Measurements from ENCODE around the gene PLA2G2D. TPM values are rescaled to one million over a fixed set of nuclear protein-coding genes. Genes with fewer than 3 reads are reported as not detected.

The PLA2G2D gene, protein sequence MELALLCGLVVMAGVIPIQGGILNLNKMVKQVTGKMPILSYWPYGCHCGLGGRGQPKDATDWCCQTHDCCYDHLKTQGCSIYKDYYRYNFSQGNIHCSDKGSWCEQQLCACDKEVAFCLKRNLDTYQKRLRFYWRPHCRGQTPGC
- not detected in 2 replicates for total RNA-seq

DNA sequence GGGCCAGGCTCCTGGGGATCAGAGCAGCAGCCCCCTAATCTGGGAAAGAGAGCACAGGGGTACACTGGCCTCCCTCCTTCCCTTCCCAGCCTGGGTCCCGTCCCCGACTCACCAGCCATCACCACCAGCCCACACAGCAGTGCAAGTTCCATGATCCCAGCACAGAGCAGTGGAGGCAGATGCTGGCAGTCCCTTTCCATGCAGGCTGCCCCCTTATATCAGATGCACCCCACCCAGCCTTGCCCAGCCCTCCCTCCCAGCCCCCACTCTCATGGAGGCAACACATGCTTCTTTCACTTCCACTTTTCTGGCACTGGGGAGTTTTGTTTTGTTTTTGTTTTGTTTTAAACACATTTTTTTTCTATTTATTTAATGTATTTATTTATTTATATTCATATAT is at the start of gene PLA2G2D:
PLA2G2D (minus strand) TSS at position 190 of the 400 bp plus-strand sequence; CDS start at position 152, 38 bp downstream.
- intact Hi-C loops (cut with micrococcal nuclease): no loop called here

DNA sequence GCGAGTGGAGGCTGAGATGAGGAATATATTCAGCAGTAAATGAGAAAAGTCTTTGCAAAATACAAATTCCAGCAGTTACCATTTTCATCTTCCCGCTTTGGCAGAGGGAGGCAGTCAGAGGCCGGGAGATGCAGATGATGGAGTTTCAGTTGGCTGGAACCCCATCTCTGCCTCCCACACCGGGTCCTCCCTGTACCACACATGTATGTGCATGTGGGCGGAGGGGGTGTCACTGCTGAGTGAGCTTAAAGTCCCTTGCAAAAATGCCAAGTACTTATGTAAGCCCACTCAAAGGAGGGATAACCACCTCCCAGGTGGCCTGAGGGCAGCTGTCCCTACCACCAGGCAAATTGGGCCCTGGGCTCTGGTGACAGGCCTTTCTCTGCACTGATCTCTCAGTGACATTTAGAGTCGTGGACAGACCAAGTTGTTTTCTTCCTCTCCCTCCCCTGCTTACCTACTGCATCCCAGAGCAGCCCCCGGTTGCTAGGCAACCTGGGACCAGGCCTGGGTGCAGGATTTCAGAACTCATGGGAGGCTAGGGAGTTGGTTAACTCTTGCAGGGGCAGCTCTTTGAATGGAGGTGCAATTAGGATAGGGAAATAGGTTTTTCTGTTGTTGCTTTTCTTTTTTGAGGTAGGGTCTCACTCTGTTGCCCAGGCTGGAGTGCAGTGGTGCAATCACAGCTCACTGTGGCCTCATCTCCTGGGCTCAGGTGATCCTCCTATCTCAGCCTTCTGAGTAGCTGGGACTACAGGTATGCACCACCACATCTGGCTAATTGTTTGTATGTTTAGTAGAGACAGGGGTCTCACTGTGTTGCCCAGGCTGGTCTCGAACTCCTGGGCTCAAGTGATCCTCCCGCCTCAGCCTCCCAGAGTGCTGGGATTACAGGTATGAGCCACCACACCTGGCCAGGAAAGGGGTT is 49.5 kb upstream of the PLA2G2D start:
- intact Hi-C loops (cut with micrococcal nuclease): no loop called here

DNA sequence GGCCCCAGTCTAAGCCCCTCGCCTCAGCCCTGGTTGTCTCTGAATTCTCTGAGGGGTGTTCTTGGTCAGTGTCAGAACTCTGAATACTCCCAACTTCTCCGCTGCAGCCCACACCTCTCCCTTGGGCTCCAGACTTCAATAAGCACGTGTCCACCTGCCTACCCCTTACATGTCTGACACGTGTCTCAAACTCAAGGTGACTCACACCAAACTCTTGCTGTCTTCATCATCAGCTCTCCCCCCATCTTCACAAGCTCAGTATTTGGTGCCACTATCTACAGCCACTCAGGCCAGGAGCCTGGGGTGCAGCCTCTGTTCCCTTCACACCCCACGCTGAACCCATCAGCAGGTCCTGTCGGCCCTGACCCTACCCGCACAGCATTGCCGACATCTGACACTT is 47.8 kb upstream of the PLA2G2D start:
- intact Hi-C loops (cut with micrococcal nuclease): no loop called here

DNA sequence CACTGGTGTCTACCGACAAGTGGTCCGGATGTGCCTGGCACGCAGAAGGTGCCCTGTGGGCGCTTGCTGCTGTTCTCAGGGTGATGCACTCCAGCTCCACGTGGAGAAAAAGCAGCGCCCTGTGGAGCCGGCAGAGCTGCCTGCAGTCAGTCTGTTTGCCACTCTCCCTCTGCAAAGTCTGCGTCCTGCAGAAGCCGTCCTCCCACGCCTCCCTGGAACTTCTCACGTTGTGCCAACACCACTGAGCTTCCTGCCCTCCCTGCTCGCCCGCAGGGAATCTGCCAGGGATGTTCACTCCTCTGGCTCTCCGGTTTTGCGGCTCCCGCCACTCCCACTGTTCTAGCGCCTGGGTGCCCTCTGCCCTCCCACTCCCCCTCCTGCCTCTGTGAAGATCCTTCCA is 46.7 kb upstream of the PLA2G2D start:
- intact Hi-C loops (cut with micrococcal nuclease): no loop called here

DNA sequence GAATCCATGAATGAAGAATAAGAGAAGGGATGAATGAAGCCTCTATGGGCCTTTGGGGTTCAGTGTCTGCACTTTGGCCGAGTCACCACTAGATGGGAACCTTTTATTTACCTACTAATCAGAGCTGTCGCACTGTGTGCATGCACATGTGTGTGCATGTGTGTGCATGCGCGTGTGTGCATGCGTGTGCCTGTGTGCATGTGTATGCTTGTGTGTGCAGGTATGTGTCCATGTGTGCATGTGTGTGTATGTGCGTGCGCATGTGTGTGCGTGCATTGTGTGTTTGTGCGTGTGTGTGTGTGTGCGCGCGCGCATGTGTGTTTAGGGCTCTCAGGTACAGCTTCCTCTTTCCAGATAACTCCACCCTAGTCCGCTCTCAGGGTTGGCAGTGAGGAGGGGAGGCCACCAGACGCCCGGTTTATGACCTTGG is 46.2 kb upstream of the PLA2G2D start:
- intact Hi-C loops (cut with micrococcal nuclease): loop anchor here (1.0 kb wide), 2 partner anchors 30 to 328 kb away; no protein-coding TSS in a partner anchor

DNA sequence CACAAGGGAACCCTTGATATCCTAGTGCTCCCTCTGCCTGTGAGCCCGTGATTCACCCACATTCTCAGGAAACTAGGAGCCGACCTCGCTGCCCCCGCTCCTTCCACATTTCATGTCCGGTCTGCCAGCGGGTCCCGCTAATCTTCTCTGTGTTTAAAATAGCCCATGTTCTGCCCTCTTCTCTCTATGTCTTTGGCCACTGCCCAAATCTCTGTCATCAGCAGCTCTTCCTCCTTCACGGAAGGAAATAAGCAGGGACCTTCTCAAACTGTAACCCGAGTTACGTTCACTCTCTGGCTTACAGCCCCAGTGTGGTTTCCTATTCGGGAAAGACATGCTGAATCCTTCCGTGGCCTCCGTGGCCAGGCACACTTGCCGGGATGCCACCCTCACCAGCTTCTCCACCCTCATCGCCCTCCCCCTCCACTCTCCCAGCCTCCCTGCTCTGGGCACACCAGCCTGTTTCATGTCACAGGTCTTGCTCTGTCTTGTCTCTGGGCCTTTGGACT is 45.4 kb upstream of the PLA2G2D start:
- intact Hi-C loops (cut with micrococcal nuclease): loop anchor here (1.0 kb wide), 2 partner anchors 31 to 329 kb away; no protein-coding TSS in a partner anchor

DNA sequence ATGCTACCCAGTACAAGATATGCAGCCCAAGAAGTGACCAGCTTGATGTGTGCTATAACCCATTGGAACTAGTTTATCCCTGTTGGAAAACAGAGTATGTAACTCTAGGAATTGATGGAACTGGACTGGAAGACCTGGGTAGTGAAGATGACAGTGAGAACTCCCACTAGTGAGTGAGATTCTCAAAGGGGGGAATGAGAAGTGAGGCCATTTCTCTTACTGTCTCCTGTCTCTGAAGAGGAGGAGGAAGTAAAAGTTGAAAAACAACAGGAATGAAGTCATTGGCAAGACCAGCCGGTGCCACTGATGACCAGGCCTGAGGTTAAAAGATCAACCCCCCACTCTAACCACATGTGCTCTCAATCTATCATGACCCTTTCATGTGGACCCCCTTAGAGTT is 40.7 kb upstream of the PLA2G2D start:
- intact Hi-C loops (cut with micrococcal nuclease): no loop called here

DNA sequence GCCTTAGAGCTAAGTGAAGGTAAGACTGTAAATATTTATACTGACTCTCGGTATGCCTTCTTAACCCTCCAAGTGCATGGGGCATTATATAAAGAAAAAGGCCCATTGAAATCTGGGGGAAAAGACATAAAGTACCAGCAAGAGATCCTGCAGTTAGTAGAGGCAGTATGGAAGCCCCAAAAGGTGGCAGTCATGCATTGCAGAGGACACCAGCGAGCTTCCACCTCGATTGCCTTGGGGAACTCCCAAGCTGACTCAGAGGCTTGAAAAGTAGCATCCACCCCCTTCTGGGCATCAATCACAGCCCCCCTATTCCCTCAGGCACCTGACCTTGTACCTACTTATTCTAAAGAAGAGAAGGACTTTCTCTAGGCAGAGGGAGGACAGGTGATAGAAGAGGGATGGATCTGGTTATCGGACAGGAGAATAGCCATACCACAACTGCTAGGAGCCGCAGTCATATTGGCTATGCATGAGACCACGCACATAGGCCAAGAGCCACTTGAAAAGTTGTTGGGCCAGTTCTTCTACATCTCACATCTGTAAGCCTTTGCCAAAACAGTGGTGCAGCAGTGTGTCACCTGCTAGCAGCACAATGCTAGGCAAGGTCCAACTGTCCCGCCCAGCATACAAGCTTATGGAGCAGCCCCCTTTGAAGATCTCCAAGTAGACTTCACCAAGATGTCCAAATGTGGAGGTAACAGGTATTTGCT is 39.2 kb upstream of the PLA2G2D start:
- intact Hi-C loops (cut with micrococcal nuclease): no loop called here

DNA sequence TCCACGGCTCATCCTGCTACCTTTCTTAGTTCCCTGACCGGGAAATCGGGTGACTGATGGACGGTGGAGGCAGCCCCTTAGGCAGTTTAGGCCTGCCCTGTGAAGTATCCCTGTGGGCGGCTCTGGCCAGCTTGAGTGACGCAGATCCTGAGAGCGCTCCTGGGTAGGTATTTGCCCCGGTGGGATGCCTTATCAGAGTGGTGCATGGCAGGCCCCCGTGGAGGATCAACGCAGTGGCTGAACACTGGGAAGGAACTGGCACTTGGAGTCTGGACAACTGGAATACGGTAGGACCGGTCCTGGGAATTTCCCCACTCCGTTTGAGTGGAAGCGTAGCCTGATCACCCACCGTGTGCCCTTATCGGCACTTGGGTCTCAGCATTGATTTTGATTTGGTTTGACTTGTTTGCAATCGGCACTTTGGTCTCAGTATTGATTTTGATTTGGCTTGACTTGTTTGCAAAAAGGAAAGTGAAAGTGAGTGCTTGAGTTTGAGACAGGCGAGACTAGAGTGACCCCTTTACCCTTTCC is 35.0 kb upstream of the PLA2G2D start:
- intact Hi-C loops (cut with micrococcal nuclease): loop anchor here (5.0 kb wide), 2 partner anchors 338 to 437 kb away; no protein-coding TSS in a partner anchor

DNA sequence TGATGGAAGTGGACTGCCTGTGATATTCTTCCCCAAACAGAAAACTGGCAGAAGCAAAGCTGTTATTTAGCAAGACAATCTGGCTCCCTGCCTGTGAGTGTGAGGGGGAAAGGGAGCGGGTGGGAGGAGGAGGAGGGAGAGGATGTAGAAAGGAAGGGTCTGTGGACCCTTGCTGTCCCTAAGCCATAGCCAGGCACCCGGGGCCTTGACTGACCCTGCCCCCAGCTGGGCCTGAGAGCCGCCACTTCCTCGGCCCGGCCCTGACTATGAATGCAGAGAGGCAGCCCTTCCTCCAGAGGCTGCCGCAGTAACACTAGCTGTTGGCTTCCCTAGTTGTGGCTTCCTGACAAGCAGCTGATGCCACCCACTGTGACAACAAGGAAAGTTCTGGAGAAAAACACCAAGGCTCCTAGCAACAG is 33.7 kb upstream of the PLA2G2D start:
- intact Hi-C loops (cut with micrococcal nuclease): loop anchor here (1.0 to 5.0 kb wide), 8 partner anchors 34 to 436 kb away; partner anchors contain the start of gene OTUD3

DNA sequence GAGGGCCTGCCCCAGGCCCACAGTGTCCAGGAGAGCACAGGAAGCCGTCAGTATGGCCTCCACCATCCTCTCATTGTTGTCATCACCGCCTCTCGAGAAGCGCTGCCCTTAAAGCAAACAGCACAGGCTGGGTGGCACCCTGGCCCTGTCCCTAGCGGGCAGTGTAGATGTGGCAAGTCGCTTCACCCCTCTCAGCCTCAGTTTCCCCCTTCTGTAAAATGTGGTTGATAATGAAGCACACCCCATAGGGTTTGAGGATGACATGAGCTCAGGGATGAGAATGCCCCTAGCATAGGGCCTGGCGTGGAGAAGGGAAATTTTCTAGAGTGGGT is 33.2 kb upstream of the PLA2G2D start:
- intact Hi-C loops (cut with micrococcal nuclease): loop anchor here (1.0 to 5.0 kb wide), 8 partner anchors 35 to 435 kb away; partner anchors contain the start of gene OTUD3

DNA sequence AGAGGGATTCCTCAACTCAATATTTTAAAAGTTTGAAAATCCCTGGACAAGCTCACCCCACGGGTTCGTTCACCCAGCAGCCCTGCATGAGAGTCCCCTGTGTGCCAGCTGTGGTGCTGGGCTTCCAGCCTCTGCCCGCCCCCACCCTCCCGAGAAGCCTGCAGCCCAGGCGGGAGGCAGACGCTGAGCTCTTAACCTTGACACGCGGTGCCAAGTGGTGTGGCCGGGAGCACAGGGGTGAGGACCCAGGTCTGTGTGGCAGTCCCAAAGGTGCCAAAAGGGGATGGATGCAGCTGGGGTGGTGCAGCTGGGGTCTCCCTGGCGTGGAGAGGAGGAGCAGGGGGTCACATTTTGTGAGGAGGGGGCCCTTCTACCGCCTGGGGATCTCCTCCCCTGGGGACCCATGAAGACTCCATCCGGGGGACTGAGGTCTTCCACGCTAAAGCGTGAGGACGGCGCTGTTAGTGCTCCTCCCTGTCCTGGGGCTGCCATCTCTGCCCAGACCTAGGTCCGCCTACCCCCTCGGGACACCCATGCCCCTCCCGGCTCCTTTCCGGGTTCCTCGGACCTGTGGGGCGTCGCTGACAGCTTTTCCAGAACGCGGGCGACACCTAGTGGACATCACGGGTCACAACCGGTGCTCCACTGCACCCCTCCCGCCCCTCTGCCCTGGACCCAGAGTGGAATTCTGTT is 32.7 kb upstream of the PLA2G2D start:
- intact Hi-C loops (cut with micrococcal nuclease): loop anchor here (1.0 to 5.0 kb wide), 8 partner anchors 35 to 435 kb away; partner anchors contain the start of gene OTUD3

DNA sequence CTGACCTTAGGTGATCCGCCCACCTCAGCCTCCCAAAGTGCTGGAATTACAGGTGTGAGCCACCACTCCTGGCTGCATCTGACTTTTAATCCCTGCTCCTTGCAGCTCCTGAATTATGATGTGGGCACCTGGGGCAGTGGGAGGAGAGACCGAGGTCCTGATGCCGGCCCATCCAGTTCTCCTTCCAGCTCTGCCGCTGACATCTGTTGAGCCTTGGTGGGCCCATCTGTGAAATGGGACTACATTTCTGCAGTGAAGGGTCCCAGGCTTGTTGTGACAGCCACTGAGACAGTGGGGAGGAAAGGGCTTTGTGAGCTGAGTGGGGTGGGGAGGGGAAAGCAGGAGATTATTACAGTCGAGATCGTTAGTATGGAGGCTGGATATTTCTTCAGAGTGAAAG is 31.6 kb upstream of the PLA2G2D start:
- intact Hi-C loops (cut with micrococcal nuclease): loop anchor here (5.0 kb wide), 2 partner anchors 341 to 434 kb away; no protein-coding TSS in a partner anchor

DNA sequence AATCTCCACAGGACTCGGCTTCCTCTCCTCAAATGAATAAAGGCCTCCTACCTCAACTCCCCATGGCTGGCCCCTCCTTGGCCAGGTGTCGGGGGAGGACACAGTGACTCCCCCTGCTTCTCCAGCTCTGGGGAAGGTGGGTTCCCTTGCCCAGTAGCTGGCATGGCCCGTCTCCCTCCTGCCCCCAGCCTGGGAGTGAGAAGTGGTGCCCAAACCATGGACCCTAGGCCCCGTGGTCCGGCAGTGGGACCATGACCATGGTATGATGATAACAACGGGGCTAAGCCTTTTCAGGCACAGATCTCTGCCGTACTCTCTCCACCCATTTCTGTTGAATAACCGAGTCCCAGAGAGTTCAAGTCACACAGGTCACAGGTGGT is 31.0 kb upstream of the PLA2G2D start:
- intact Hi-C loops (cut with micrococcal nuclease): loop anchor here (5.0 kb wide), 2 partner anchors 342 to 433 kb away; no protein-coding TSS in a partner anchor

DNA sequence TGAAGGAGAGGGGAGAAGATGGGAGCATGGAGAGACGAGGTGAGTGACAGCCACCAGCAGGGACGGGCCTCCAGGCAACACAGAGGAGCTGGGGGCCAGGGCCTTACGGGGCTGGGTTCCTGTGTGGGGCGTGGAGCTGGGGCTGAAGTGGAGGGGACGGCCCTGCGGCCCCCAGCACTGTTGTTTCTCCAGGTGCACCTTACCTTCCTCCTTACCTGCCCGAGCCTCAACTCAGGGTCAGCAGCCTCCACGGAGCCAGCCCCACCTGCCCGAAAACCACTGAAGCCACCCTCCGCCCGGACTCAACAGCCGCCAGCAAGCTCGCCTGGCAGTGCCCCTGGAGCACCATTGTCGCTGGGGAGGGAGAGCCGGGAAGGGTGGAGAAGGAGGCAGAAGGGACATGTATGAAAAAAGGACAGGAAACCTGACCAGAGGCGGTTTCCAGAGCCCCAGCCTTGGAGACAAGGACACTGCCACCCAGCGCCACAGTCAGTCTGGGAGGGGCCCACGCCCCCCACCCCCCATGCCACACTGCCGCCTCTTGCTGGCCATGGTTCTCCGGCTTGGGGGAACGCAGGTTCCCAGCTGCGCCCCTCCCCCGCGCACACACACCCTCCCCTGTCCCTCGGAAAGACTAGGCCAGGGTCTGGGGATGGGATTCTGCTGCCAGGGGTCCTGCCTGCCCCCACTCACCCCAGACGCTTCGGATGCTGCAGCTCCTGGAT is 30.4 kb upstream of the PLA2G2D start:
- intact Hi-C loops (cut with micrococcal nuclease): loop anchor here (5.0 kb wide), 2 partner anchors 343 to 432 kb away; no protein-coding TSS in a partner anchor

DNA sequence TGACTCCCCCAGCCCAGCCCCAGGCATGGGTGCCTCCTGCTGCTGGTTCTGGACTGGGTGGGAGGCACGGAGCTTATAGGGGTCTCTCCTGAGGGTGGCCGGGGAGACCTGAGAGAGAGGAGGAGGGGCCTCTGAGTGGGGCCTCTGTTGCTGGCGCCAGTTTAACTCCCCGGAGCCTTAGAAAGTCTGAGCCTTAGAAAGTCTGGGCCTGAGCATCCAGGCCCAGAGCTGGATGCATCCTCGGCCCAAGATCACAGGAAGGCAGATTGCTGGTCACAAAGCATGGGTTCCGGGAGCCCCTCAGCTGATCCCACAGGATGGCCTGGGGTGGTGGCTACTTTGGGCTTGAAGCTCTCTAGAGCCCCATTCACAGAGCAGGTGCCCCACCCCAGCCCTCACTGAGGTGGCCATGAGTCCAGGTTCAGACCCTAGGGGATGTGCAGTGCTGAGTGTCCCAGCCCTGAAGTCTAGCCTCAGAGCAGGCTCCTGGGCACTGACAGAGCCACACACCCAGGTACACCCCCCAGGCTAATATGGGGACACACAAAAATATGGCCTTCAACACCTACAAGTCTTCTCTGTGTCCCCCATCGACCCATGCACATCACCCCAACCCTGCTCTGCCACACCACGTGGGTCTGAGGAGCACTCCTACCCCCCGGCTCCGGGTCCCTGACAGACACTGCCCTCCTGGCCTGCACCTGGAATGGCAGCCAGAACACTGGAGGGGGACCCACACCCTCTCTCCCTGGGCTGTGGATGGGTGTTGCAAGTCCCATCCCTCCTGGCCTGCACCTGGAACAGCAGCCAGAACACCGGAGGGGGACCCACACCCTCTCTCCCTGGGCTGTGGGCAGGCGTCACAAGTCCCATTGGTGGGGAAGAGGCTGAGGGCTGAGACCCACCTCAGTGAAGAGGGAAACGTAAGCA is 29.5 kb upstream of the PLA2G2D start:
- intact Hi-C loops (cut with micrococcal nuclease): no loop called here

DNA sequence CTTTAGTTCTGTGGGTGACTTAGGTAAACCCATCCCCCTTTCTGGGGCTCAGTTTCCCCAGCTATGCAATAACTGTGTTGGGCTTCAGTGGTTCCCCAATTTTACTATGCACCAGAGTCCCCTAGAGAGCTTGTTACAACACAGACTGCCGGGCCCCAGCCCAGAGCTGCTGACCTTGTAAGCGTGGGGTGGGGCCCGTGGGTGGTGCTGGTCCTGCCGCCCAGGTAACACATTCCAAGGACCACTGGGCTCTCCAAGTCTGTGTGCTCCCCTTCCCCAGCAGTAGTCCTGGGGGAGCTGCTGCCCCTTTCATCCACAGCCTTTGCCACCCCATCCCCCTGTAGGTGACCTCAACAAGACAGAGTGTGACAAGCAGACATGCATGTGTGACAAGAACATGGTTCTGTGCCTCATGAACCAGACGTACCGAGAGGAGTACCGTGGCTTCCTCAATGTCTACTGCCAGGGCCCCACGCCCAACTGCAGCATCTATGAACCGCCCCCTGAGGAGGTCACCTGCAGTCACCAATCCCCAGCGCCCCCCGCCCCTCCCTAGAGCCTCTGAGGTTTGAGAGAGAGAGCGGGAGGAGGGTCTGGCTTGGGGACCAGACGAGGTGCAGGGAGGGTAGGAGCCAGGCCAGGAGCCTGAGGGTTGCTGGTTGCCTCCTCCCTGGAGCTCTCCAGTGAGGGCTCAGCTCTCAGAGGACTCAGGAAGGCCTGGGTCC is 28.7 kb upstream of the PLA2G2D start:
- intact Hi-C loops (cut with micrococcal nuclease): no loop called here
